Tibial nerve (tissue), 4 donors: ENCODE results near the gene TTC28. TPM values are rescaled to one million over a fixed set of nuclear protein-coding genes. Genes with fewer than 3 reads are reported as not detected.
"Not testable (repeated sequence)": the region's sequence is repeated elsewhere in the genome, so short reads cannot be mapped to it uniquely, and the experiment has no call there.

Source experiments
- DNase-seq, 2 donors: peaks; one replicate each; pipeline ENCODE4 v3.0.0-alpha.2; 2019; ENCODE audit warnings: low spot score in 2 of 2
- H3K27ac ChIP-seq, 4 donors: fragments of 200-600 bp; sonication (generic) in 3 of 4; one replicate each; pipeline ENCODE4 v1.5.1; 2017 to 2019; ENCODE audit warnings: mild to moderate bottlenecking in 1 of 4
- H3K27me3 ChIP-seq, 2 donors: fragments of 200-600 bp; sonication (generic) in 1 of 2; one replicate each; pipeline versions ENCODE4 v1.5.1 to v1.6.0; 2017 to 2019
- H3K36me3 ChIP-seq, 3 donors: fragments of 200-600 bp; sonication (generic); one replicate each; pipeline ENCODE4 v1.5.1; 2018 to 2019
- H3K4me1 ChIP-seq, 4 donors: fragments of 200-600 bp; sonication (generic) in 3 of 4; one replicate each; pipeline ENCODE4 v1.5.1; 2017 to 2019
- H3K4me3 ChIP-seq, 4 donors: fragments of 200-600 bp; sonication (generic) in 3 of 4; one replicate each; pipeline ENCODE4 v1.5.1; 2017 to 2019; ENCODE audit warnings: mild to moderate bottlenecking in 1 of 4, moderate library complexity in 1 of 4
- H3K9me3 ChIP-seq, 4 donors: fragments of 200-600 bp; sonication (generic) in 3 of 4; one replicate each; pipeline ENCODE4 v1.5.1; 2017 to 2019
- EP300 ChIP-seq, 2 donors: sonication (generic); formaldehyde crosslinking; IDR thresholded peaks; one replicate each; pipeline ENCODE4 v1.6.1; 2017; ENCODE audit warnings: antibody characterized with exemption in 2 of 2, mild to moderate bottlenecking in 1 of 2
- POLR2A ChIP-seq, 2 donors: fragments of 450-650 bp; IDR thresholded peaks; one replicate each; pipeline ENCODE4 v1.6.1; 2017; ENCODE audit warnings: antibody characterized with exemption in 2 of 2, mild to moderate bottlenecking in 2 of 2, moderate library complexity in 2 of 2
- WGBS, 2 donors: methylation state at CpG; one replicate each; pipeline ENCODE4 v1.1.5; 2018; 5-methylcytosine and 5-hydroxymethylcytosine counted together
- total RNA-seq, 4 donors: library from RNA; depleted of rRNA; stranded (reverse); fragments of >200 nt; gene quantifications; one replicate each; pipeline ENCODE4 v1.1.0, GENCODE V29; 2016
- TF ChIP-seq, protein P1 (sequence below), 5 experiments: fragments of 200-600 bp in 3 of 5; fragments of 450-650 bp in 2 of 5; sonication (generic) in 3 of 5; IDR thresholded peaks; one replicate each; pipeline ENCODE4 v1.5.1; 2016 to 2019; ENCODE audit warnings: antibody characterized with exemption in 5 of 5, mild to moderate bottlenecking in 3 of 5, moderate library complexity in 2 of 5

The TTC28 gene
- total RNA-seq, 4 donors from 2014 or later: 83.9 to 177 (median 128) TPM

DNA sequence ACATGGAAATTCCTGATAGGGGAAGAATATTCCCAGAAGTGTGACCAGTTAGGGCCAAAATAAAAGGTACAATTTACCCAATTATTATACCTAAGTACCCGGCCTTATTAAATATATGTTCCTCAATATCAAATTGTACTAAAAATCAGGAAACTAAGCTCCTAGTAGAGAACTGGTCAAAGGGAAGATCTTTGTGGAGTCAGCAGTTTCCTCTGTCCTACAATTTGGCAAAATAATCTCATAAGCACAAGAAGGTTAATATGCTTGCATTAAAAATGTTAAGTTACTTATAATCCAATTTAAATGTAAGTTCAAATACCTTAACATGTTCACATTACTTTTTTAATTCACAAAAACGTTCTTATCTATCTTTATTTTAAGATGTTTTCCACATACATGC lies 10.3 kb downstream of the TTC28 start:
- WGBS, 2 donors: 77 to 82% methylated on average over 2 of the region's 2 CpGs
- Histone ChIP-seq H3K4me3 (no peak overlapping the region), H3K36me3 (no peaks in the 10 kb centered on the region), H3K27ac (no peak overlapping the region), H3K27me3 (no peaks in the 10 kb centered on the region), H3K9me3 (no peaks in the 10 kb centered on the region), H3K4me1 (peaks cover 0 to 6% (median 0%) of the 10 kb centered on the region in 4 donors)
- DNase-seq: no peak
- TF ChIP-seq, protein P1, sequence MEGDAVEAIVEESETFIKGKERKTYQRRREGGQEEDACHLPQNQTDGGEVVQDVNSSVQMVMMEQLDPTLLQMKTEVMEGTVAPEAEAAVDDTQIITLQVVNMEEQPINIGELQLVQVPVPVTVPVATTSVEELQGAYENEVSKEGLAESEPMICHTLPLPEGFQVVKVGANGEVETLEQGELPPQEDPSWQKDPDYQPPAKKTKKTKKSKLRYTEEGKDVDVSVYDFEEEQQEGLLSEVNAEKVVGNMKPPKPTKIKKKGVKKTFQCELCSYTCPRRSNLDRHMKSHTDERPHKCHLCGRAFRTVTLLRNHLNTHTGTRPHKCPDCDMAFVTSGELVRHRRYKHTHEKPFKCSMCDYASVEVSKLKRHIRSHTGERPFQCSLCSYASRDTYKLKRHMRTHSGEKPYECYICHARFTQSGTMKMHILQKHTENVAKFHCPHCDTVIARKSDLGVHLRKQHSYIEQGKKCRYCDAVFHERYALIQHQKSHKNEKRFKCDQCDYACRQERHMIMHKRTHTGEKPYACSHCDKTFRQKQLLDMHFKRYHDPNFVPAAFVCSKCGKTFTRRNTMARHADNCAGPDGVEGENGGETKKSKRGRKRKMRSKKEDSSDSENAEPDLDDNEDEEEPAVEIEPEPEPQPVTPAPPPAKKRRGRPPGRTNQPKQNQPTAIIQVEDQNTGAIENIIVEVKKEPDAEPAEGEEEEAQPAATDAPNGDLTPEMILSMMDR (IDR thresholded peaks at IDR 0.05): no peak
- TF ChIP-seq POLR2A (IDR thresholded peaks at IDR 0.05) (no peak), EP300 (IDR thresholded peaks at IDR 0.05) (no peak)

GRCh38 chr22:28663569-28663942 lies 16.1 kb downstream of the TTC28 start:
- H3K9me3 ChIP-seq, H3K27me3 ChIP-seq, H3K4me1 ChIP-seq, H3K27ac ChIP-seq, H3K36me3 ChIP-seq, H3K4me3 ChIP-seq, DNase-seq: not testable (repeated sequence)
- no CpG with 5 or more reads among the region's 13 CpGs for WGBS, 2 donors

DNA sequence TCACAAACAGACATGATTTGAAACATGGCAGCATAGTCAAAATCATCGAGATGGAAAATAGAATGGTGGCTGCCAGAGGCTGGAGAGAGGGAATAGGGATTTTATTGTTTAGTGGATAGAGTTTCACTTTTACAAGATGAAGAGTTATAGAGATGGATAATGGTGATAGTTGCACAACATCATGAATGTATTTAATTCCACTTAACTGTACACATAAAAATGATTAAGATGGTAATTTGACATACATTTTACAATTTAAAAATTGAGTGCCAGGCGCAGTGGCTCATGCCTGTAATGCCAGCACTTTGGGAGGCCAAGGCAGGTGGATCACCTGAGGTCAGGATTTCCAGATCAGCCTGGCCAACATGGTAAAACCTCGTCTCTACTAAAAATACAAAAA lies 21.2 kb downstream of the TTC28 start:
- H3K27me3 ChIP-seq: no peaks in the 10 kb centered on the region
- no peaks in the 10 kb centered on the region for H3K4me1 ChIP-seq
- peaks cover 0 to 8% (median 0%) of the 10 kb centered on the region in 3 donors for H3K36me3 ChIP-seq
- H3K27ac ChIP-seq: no peak overlapping the region
- no peak for TF ChIP-seq EP300 (IDR thresholded peaks at IDR 0.05)
- TF ChIP-seq, protein P1 (IDR thresholded peaks at IDR 0.05): no peak
- TF ChIP-seq POLR2A (IDR thresholded peaks at IDR 0.05): no peak
- DNase-seq: no peak
- no peaks in the 10 kb centered on the region for H3K9me3 ChIP-seq
- no peak overlapping the region for H3K4me3 ChIP-seq
- 72 to 78% methylated on average over 3 of the region's 3 CpGs for WGBS, 2 donors

DNA sequence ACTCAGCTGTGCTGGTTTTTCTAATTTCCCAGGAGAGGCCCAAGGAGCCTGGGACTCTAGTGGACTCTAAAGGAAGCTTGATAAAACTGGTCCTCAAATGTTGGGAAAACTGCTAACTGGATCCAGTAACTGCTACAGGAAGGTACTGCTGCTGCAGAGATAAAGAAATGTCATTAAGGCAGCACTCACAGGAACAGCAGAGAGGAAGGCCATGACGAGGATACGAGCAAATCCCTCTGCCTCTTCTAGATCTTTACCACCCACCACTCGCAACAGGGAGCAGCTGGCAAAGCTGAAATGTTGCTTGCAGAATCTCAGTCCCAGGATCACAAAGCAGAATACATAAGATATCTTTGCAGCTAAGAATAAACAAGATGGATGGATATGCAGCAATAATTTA lies 23.5 kb downstream of the TTC28 start:
- Histone ChIP-seq H3K4me1 (no peaks in the 10 kb centered on the region), H3K27me3 (no peaks in the 10 kb centered on the region), H3K36me3 (peaks cover 0 to 19% (median 0%) of the 10 kb centered on the region in 3 donors), H3K27ac (no peak overlapping the region), H3K9me3 (peaks cover 0 to 8% (median 0%) of the 10 kb centered on the region in 4 donors), H3K4me3 (no peak overlapping the region)
- TF ChIP-seq POLR2A (IDR thresholded peaks at IDR 0.05): no peak
- TF ChIP-seq EP300 (IDR thresholded peaks at IDR 0.05): no peak
- TF ChIP-seq, protein P1 (IDR thresholded peaks at IDR 0.05): no peak
- DNase-seq: no peak
- WGBS, 2 donors: 72 to 80% methylated on average over 3 of the region's 3 CpGs

DNA sequence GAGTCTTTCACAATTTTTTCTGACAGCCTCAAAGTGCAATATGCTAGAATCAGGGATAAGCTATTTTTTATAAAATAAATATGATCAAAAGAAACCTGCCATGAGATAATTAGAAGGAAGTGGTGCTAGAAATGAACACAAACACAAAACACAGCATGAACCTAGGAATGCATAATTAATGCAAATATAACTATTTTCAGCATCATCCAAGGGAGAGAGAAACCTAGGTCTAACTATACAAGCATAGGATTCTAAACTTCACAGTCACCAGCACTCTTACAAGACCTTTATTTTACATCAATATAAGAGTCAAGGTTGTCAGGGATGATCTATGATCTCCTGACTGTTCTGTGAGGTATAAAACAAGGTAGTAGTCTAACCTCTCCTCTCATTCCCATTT lies 29.2 kb downstream of the TTC28 start:
- Histone ChIP-seq H3K27ac (no peak overlapping the region), H3K27me3 (no peaks in the 10 kb centered on the region), H3K4me1 (no peaks in the 10 kb centered on the region), H3K4me3 (no peak overlapping the region), H3K9me3 (peaks cover 0 to 8% (median 0%) of the 10 kb centered on the region in 4 donors), H3K36me3 (peaks cover 0 to 19% (median 0%) of the 10 kb centered on the region in 3 donors)
- no peak for TF ChIP-seq EP300 (IDR thresholded peaks at IDR 0.05)
- TF ChIP-seq, protein P1 (IDR thresholded peaks at IDR 0.05): no peak
- TF ChIP-seq POLR2A (IDR thresholded peaks at IDR 0.05): no peak
- no peak for DNase-seq

GRCh38 chr22:28648792-28649191 lies 30.8 kb downstream of the TTC28 start:
- no peak for DNase-seq
- TF ChIP-seq EP300 (IDR thresholded peaks at IDR 0.05) (no peak), POLR2A (IDR thresholded peaks at IDR 0.05) (no peak)
- TF ChIP-seq, protein P1 (IDR thresholded peaks at IDR 0.05): no peak
- WGBS, 2 donors: 96 to 97% methylated on average over 4 of the region's 4 CpGs
- Histone ChIP-seq H3K27me3 (no peaks in the 10 kb centered on the region), H3K4me3 (no peak overlapping the region), H3K27ac (no peak overlapping the region), H3K36me3 (peaks cover 0 to 19% (median 0%) of the 10 kb centered on the region in 3 donors), H3K9me3 (peaks cover 0 to 8% (median 0%) of the 10 kb centered on the region in 4 donors), H3K4me1 (no peaks in the 10 kb centered on the region)
